Upper lobe of right lung (tissue), 1 donor: ENCODE results near the gene CNGB1. TPM values are rescaled to one million over a fixed set of nuclear protein-coding genes. Genes with fewer than 3 reads are reported as not detected.

Source experiments
- ATAC-seq: fragments of 200-7000 bp; cut with Tn5 transposase; one replicate; pipeline ENCODE4 v1.9.1; 2020; ENCODE audit warnings: mild to moderate bottlenecking, moderate library complexity
- DNase-seq: peaks from one replicate; pipeline ENCODE4 v3.0.0-alpha.2; 2020
- H3K27ac ChIP-seq: fragments of 200-600 bp; one replicate; pipeline ENCODE4 v1.8.0; 2022
- H3K27me3 ChIP-seq: fragments of 200-600 bp; one replicate; pipeline ENCODE4 v1.8.0; 2022; ENCODE audit warnings: mild to moderate bottlenecking
- H3K36me3 ChIP-seq: fragments of 200-600 bp; one replicate; pipeline ENCODE4 v1.8.0; 2022
- H3K4me1 ChIP-seq: fragments of 200-600 bp; one replicate; pipeline ENCODE4 v1.8.0; 2022
- H3K4me3 ChIP-seq: fragments of 200-600 bp; one replicate; pipeline ENCODE4 v1.8.0; 2022; ENCODE audit warnings: mild to moderate bottlenecking
- H3K9me3 ChIP-seq: fragments of 200-600 bp; one replicate; pipeline ENCODE4 v1.8.0; 2022
- CTCF ChIP-seq: fragments of 200-600 bp; IDR thresholded peaks from one replicate; pipeline ENCODE4 v1.8.0; 2022; ENCODE audit warnings: antibody characterized with exemption
- intact Hi-C: fragments of 100-400 bp; cut with DNase I; formaldehyde crosslinking; loops from one replicate; pipeline ENCODE4 v1.11.0; 2022
- total RNA-seq: library from RNA; stranded (reverse); fragmentation: NEBNext Ultra II Directional; extraction: Animal tissue kit (Norgen Biotek cat#: 25700); gene quantifications from one replicate; pipeline ENCODE4 v1.2.1, GENCODE V29; 2021
- donor health status: DM: no; HTN: yes; CAD: no; lungs with severe emphysema.

Gene CNGB1
- total RNA-seq, 1 donor from 2014 or later, result not detected

DNA sequence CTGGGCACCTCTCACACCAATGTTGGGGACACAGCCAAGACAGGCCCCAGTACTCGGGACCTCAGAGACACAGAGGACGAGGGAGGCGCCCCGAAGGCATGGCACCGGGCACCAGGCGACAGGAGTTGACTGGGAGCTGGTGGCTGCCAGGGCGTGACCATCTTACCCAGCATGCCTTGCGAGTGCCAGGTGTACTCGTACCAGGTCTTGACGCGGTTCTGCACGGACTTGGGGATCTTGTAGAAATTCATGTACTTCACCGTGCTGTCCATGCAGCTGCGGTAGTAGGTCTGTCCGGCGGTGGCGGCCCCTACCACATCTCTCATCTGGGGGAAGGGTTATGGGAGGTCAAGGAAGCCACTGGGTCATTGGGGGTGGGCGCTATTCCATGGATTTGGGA is 67.3 kb downstream of the CNGB1 start:
- H3K27ac ChIP-seq, result no peak overlapping the region
- H3K4me3 ChIP-seq, result no peak overlapping the region
- no peaks in the 10 kb centered on the region for H3K36me3 ChIP-seq
- peaks cover 14% of the 10 kb centered on the region for H3K27me3 ChIP-seq
- H3K4me1 ChIP-seq, result no peaks in the 10 kb centered on the region
- no peak for TF ChIP-seq CTCF
- ATAC-seq (no peak), DNase-seq (no peak)
- intact Hi-C loops, result no loop called here
- H3K9me3 ChIP-seq, result no peaks in the 10 kb centered on the region

GRCh38 chr16:57901480-57902069 is 69.4 kb downstream of the CNGB1 start:
- H3K27me3 ChIP-seq, result peaks cover 14% of the 10 kb centered on the region
- ATAC-seq (no peak), DNase-seq (no peak)
- no peaks in the 10 kb centered on the region for H3K36me3 ChIP-seq
- no peaks in the 10 kb centered on the region for H3K9me3 ChIP-seq
- no peak overlapping the region for H3K4me3 ChIP-seq
- intact Hi-C loops, result no loop called here
- TF ChIP-seq CTCF, result no peak
- H3K4me1 ChIP-seq, result no peaks in the 10 kb centered on the region
- no peak overlapping the region for H3K27ac ChIP-seq

DNA sequence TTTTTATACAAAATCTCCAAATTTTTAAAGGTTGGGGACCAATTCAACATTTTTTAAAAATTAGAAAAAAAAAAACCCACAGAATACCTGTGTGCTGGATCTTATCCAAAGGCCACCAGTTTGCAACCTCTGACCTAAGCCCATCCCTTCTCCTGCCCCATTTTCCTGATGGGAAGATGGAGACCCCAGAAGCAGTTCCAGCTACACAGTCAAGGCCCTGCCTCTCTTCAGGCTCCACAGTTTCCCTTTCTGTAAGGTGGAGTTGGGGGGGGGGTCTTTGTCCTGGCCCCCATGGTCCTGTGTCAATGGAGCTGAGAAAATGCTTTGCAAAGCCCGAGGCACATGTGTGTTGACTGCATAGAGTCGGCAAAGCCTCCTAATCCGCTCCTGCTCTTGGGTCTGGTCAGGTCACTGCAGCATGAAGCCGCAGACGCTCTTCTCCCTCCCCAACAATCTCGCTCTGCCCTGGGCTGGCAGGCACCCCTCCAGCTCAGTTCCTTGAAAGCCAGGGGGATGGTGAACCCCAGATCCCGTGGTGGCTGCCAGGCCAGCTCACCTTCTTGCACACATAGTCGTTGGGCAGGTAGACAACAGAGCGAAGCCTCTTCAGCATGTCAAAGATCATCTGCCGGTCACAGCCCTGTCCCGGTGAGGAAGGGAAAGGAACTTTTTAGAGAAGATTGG is 70.0 kb downstream of the CNGB1 start:
- DNase-seq (no peak), ATAC-seq (no peak)
- H3K36me3 ChIP-seq, result no peaks in the 10 kb centered on the region
- intact Hi-C loops, result no loop called here
- no peak overlapping the region for H3K27ac ChIP-seq
- no peaks in the 10 kb centered on the region for H3K4me1 ChIP-seq
- H3K27me3 ChIP-seq, result peaks cover 14% of the 10 kb centered on the region
- H3K9me3 ChIP-seq, result no peaks in the 10 kb centered on the region
- TF ChIP-seq CTCF, result no peak
- no peak overlapping the region for H3K4me3 ChIP-seq

DNA sequence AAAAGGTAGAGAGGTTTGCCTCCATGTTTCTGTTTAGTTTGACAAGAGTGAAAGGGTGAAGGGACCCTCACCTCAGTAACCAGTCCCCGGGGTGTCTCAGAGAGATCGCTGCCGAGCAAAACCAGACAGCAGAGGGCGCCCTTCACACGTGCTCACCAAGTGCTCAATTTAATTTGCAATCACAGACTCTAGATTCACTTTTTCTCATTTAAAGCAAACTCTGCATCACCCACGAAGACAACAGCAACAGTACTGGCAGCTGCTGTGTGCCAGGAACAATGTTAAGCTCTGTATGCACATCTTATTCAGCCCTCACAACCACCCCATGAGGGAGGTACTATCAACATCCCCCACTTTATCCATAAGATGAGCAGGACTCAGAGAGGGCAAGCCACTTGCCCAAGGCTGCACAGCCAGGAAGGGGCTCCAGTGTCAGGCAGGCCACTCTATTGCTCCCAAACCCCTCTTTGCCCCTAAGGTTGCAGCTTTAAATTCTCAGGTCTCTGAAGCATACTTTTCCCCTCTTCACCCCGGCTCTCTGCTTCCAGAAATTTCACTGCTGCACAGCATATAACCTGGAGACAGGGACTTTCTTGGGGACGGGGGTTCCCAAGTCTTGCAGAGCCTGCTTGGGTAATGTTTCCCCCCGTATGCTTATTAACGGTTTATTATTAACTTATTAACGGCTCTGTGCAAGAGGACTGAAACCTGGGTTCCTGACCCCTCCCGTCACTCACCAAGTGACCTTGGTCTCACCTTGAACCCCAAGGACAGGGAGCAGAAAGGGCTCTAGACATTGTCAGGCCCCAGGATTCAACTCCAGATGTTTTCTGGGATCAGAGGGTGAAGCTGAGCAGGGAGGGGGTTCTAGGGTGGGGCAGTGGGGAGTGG is 70.9 kb downstream of the CNGB1 start:
- H3K27ac ChIP-seq, result no peak overlapping the region
- DNase-seq, result peak; percentile 86
- TF ChIP-seq CTCF, result peak; percentile 88
- peak; percentile 85 for ATAC-seq
- H3K27me3 ChIP-seq, result peaks cover 14% of the 10 kb centered on the region
- H3K4me3 ChIP-seq, result no peak overlapping the region
- intact Hi-C loops, result no loop called here
- H3K9me3 ChIP-seq, result no peaks in the 10 kb centered on the region
- H3K36me3 ChIP-seq, result no peaks in the 10 kb centered on the region
- H3K4me1 ChIP-seq, result peaks cover 5% of the 10 kb centered on the region

- Histone ChIP-seq H3K27me3 (peaks cover 14% of the 10 kb centered on the region), H3K36me3 (no peaks in the 10 kb centered on the region), H3K4me3 (no peak overlapping the region), H3K9me3 (no peaks in the 10 kb centered on the region), H3K4me1 (peaks cover 12% of the 10 kb centered on the region), H3K27ac (no peak overlapping the region)
- intact Hi-C loops, result no loop called here
- DNase-seq (no peak), ATAC-seq (no peak)
- TF ChIP-seq CTCF, result no peak
These were observed 72.0 kb downstream of the CNGB1 start for GRCh38 chr16:57898961-57899360.
